RWPE2 (cell line): Measurements from ENCODE around the gene HAUS3.
A peak's percentile ranks its signal among the peaks of the same experiment; 100 is the strongest.

Experiments used
- ATAC-seq: fragments of 200-7000 bp; cut with Tn5 transposase; 3 replicates; pipeline ENCODE4 v1.9.1; 2021; ENCODE audit warnings: low read depth
- DNase-seq: peaks from one replicate; pipeline ENCODE4 v3.0.0-alpha.2; 2020; ENCODE audit warnings: low spot score
- H3K27ac ChIP-seq: fragments of 450-650 bp; 2 replicates; pipeline ENCODE4 v1.5.1; 2017; ENCODE audit warnings: mild to moderate bottlenecking; ENCODE audit not compliant: poor library complexity, severe bottlenecking
- H3K27me3 ChIP-seq: fragments of 250-450 bp; sonication (Bioruptor Pico); 2 replicates; pipeline ENCODE4 v1.5.1; 2021; ENCODE audit warnings: mild to moderate bottlenecking, moderate library complexity; ENCODE audit not compliant: insufficient read depth, poor library complexity, severe bottlenecking
- H3K36me3 ChIP-seq: fragments of 250-450 bp; sonication (Bioruptor Pico); 2 replicates; pipeline ENCODE4 v1.5.1; 2020; ENCODE audit warnings: low read depth, mild to moderate bottlenecking, moderate library complexity
- H3K4me1 ChIP-seq: fragments of 250-450 bp; sonication (Bioruptor Pico); 2 replicates; pipeline ENCODE4 v1.5.1; 2021; ENCODE audit warnings: mild to moderate bottlenecking, moderate library complexity; ENCODE audit not compliant: insufficient read depth, poor library complexity, severe bottlenecking
- H3K4me3 ChIP-seq: fragments of 250-450 bp; sonication (Bioruptor Pico); 2 replicates; pipeline ENCODE4 v1.5.1; 2021; ENCODE audit warnings: mild to moderate bottlenecking, moderate library complexity; ENCODE audit not compliant: severe bottlenecking
- H3K9me3 ChIP-seq: fragments of 250-450 bp; sonication (Bioruptor Pico); 2 replicates; pipeline ENCODE4 v1.5.1; 2021; ENCODE audit warnings: mild to moderate bottlenecking, moderate library complexity; ENCODE audit not compliant: severe bottlenecking
- CTCF ChIP-seq: fragments of 450-650 bp; IDR thresholded peaks from one replicate; pipeline ENCODE4 v1.5.1; 2017; ENCODE audit warnings: mild to moderate bottlenecking, moderate library complexity; ENCODE audit not compliant: poor library complexity, severe bottlenecking

The HAUS3 gene

GRCh38 chr4:2255501-2256155, 13.7 kb upstream of the HAUS3 start:
- DNase-seq = no peak
- H3K27ac ChIP-seq = peak overlapping the region; percentile 56
- peaks cover 27% of the 10 kb centered on the region for H3K36me3 ChIP-seq
- ATAC-seq = no peak
- no peaks in the 10 kb centered on the region for H3K27me3 ChIP-seq
- H3K4me1 ChIP-seq = peaks cover 13% of the 10 kb centered on the region
- H3K9me3 ChIP-seq = no peaks in the 10 kb centered on the region
- H3K4me3 ChIP-seq = no peak overlapping the region
- no peak for TF ChIP-seq CTCF

DNA sequence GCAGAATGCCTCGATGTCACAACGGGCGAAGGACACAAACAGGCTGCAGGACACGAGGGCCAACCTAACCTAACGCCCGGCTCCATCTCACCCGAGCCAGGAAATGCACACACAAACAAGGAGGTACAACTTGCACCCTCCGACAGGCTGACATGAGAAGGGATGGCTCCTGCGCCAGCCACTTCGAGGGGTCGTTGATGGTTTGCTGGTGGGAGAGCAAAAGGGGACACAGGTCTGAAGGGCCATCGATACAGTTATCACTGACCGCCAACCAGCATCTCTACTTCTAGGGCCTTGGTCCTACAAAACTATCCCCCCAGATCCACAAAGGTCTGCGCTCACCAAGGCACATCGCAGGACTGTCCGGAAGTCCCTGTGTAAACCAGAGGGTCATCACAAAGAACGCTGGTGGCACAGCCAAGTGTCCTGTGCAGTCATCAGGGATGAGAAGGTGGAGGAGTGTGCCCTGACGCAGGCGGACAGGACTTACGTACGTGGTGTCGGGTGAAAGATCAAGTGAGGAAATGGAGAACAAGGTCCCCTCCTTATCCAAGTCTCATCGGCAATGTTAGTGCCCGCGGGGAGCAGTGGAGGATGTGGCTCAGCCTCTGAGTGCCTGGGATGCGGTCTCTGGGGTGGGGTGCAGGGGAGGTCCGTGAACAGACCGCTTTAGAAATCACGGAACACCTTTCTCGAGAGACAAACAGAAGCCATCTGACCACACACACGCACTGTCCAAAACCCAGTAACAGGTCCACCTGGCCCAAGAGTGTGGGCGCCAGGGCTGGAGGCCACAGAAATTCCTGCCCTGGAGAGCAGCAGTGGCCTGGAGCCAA, 13.0 kb upstream of the HAUS3 start:
- peaks cover 11% of the 10 kb centered on the region for H3K4me1 ChIP-seq
- no peak for ATAC-seq
- H3K27ac ChIP-seq = no peak overlapping the region
- H3K36me3 ChIP-seq = peaks cover 25% of the 10 kb centered on the region
- no peaks in the 10 kb centered on the region for H3K9me3 ChIP-seq
- no peak for TF ChIP-seq CTCF
- DNase-seq = peak; percentile 49
- no peaks in the 10 kb centered on the region for H3K27me3 ChIP-seq
- H3K4me3 ChIP-seq = no peak overlapping the region

DNA sequence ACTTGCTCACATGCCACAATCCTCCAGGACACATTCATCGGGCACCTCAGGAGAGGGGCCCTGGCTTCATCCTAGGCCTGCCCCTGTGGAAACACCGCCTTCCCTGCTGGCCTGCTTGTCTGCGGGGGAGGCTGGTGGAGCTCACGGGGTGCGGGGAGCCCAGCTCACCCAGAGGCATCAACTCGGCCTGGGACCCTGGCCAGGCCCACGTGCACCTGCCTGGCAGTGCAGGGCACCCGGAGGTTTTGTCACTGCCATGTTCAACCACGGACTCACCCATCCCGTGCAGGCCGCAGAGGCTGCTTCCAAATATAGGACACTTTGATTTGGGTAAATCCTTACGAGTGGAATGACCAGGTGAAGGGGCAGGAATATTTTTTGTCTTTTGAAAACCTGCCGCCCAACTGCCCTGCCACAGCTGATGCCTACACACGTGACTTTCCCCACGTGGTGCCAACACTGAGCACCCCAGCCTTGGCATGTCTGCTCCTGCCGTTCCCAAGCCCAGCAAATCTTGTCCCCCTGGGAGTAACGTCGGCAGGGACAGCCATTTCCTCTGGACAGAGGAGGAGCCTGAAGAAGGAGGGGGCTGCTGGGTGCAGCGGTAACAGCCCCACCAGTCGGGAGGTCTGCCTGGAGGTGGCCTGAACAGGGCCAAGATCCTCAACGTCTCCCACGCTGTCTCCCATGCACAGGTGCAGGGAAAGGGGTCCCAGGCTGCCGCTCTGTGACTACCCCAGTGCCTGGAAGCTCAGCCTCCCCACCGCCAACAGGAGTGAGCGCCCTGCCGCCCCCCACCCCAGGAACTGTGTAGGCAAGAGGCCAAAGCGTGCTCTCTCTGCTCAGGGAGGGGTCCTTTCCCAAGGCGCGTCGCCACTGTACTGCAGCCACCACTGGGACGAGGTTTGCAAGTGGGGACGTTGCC, 11.5 kb upstream of the HAUS3 start:
- peaks cover 23% of the 10 kb centered on the region for H3K36me3 ChIP-seq
- H3K27ac ChIP-seq = no peak overlapping the region
- H3K9me3 ChIP-seq = no peaks in the 10 kb centered on the region
- H3K4me1 ChIP-seq = peaks cover 11% of the 10 kb centered on the region
- TF ChIP-seq CTCF = no peak
- H3K27me3 ChIP-seq = no peaks in the 10 kb centered on the region
- ATAC-seq (no peak), DNase-seq (no peak)
- no peak overlapping the region for H3K4me3 ChIP-seq

DNA sequence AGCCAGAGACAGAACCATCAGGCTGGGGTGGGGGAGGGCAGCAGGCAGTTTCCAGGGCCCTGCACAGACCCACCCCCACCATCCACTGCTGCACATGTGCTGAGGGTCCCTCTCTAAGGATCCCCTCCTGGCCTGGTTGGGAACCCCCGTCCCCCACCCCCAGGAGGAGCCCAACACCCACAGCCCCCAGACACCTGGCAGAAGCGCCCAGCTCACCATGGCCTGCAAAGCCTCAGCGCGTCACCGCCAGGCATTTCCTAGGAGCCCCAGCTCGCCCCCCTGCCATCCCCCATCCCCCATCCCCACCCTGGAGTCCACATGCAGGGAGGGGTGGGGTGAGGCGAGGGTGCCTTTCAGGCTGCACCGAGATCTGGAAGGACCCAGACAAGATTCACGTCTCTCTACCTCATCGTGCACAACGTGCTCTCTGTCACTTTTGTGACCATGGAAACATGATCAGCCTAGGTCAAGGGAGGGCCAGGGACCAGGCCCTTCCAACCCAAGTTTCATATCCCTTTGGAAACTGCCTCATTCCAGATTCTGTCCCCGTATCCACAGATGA, 10.7 kb upstream of the HAUS3 start:
- ATAC-seq (no peak), DNase-seq (no peak)
- Histone ChIP-seq H3K4me3 (no peak overlapping the region), H3K9me3 (no peaks in the 10 kb centered on the region), H3K27ac (no peak overlapping the region), H3K4me1 (peaks cover 9% of the 10 kb centered on the region), H3K36me3 (peaks cover 19% of the 10 kb centered on the region), H3K27me3 (no peaks in the 10 kb centered on the region)
- no peak for TF ChIP-seq CTCF
